Occipital lobe (tissue), 2 donors: ENCODE results near the gene CCL16. TPM values are rescaled to one million over a fixed set of nuclear protein-coding genes. Genes with fewer than 3 reads are reported as not detected.
A peak's percentile ranks its signal among the peaks of the same experiment; 100 is the strongest.

Experiments
- DNase-seq: peaks from one replicate; lab custom pipeline; 2025; lab: John Stamatoyannopoulos, UW
- total RNA-seq: library from RNA; depleted of rRNA; stranded (reverse); fragments of >200 nt; gene quantifications from one replicate; pipeline ENCODE4 v1.2.3, GENCODE V29; 2014

CCL16 gene
- total RNA-seq, 1 donor from 2014 or later = not detected

DNA sequence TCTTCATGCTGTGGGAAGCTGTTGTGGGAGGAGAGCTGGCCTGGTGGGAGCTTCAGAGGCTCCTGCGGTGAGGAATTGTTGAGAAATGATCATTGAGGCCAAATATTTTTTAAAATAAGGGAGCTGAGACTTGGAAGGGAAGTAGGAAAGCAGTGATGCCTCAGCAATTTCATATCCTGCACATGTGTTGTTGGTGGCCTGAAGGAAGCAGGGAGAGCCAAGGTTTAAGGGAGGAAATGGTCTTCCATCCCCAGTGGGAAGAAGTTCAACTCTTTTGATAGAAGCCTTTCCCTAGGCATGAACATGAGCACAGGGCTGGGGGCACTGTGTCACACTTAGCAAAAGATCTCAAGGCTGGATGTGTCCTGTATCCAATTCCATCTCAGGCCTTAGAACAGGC lies 5.3 kb upstream of the CCL16 start, which contains the start of gene CCL14:
CCL14 (minus strand) TSS at position 87 of the 400 bp plus-strand sequence; CDS start at position 7, 80 bp downstream.
- no peak for DNase-seq

DNA sequence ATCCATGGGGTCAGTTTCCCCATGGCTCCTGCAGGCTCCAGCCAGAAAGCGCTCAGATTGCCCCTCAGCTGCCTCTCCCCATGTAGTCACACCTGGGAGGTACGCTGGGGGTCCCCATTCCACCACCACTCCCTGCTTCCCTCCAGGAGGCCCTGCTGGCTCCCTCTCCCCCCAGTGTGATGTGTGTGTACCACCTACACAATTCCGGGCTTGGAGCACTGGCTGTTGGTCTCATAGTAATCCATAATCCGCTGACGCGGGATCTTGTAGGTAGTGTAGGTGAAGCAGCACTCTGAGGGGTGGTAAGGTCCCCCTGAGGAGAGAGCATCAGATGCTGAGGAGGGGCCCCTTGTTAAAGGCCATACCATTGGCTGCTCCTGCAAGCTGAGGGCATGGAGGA lies 2.8 kb upstream of the CCL16 start:
- DNase-seq = no peak

DNA sequence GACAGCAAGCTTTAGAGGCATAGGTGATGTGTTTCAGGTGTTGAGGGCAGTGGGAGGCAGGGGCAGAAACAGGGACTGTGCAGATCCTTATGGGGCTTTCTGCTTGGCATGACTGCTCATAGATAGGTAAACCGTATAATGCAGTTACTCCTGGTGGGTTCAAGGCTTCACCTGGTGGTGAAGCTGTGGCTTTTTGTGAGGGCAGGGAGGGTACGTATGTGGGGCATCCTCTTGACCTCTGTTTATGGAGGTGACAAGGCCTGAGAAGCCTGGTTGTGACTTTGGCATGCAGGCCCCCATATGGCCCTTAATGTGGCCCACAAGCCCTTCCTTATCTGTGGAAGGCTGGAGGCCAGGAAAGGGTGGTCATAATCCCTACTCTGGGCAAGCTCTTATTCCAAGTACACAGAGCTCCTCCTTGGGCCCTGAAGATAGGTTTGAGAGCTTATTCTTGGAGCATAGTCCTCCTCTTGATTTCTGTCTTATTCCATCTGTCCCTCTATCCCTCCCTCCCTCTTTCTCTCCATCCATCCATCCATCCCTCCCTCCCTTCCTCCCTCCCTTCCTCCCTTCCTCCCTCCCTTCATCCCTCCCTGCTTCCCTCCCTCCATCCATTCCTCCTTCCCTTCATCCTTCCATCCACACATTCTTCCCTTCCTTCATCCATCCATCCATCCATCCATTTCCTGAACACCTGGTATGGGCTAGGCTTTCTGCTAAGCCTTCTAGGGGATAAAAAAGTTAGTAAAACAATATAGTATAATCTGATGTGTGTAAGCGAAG lies 1.3 kb upstream of the CCL16 start:
- no peak for DNase-seq

DNA sequence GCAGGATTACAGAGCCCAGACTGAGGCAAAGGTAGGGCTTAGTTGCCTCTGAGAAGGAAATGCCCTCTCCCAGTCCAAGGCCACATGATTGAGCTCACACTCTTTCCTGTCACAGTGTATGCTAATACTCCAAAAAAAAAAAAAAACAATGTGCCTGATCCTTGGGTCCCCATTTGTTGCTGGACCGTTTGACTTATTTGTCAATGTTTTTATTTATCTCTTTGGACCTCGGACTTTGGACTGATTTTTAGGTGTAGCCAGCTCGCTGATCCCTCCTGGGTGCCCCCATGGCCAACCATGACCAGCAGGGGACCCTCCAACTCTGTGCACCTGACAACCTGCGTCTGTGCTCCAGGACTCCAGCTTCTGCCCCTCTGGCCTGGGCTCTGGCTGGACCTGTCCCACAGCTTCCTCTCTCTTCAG lies 622 bp upstream of the CCL16 start:
- no peak for DNase-seq

DNA sequence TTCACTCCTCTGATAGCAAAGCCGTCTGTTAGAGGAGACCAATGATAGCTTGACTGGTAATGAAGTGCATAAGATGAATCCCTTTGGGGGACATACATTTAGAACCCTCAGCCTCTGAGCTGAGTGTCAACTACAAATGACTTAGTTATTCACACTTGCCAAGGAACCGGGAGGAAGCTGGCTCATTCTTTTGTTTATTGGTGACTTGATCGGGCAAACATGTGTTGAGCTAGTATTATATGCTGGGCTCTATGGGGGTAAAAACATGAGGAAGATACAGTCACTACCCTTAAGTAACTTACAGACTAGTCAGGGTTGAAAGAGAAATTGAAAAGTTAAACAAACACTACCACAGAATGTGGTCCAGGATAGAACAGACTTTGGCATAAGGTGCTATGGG lies 3.0 kb downstream of the CCL16 start:
- no peak for DNase-seq

DNA sequence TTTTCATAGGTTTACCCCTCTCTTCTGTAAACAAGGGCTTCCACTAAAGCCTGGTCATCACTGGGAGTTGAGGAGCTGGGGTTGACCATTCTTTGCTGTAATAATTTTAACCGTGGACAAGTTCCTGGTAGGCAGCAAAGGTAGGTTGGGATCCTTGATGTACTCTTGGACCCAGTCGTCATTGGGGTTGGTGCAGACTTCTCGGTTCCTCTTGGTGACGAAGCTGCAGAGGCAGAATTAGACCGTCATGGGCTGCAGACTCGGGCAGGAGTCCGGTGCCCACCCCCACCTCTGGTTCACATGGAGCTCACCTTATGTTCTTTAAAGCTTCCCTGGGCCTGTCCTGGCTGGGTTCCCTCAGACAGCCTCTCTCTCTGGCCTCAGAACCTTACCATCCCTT lies 3.8 kb downstream of the CCL16 start:
- DNase-seq = no peak

DNA sequence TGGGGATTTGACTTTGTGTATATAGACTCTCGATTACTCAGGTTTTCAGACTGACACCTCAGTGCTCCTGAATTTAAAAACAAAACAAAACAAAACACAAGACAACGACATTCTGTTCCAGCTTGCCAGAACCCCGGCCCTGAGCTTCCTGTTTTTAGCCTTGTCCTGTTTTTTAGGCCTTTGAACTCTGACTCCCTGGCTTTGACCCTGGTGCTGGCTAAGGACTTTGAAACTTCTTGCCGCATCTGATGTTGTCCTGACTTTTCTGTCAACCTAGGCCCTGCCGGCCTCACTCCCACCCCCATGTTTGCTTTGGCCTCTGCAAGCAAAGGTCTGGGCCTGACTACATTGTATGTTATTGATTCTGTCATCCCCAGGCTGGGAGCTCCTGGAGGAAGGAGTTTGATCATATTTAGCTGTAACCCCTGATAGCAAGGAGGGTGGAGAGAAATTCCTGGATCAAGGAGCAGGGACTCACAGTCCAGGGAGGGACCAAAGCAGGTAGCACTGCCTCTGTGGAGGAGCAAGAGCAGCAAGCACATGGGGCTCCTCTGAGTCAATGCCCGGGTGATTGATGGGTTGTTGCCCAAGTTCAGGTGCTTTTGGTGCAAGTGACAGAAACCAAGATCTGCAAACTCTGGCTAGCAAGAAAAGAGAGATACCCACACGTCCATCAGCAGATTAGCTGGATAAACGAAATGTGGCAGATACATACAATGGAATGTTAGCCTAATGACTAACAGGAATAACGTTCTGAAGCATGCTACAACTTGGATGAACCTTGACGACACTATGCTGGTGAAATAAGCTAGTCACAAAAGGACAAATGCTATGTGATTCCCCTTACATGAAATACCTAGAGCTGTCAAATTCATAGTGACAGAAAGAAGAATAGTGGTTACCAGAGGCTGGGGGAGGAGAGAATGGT lies 7.7 kb downstream of the CCL16 start:
- DNase-seq = no peak

DNA sequence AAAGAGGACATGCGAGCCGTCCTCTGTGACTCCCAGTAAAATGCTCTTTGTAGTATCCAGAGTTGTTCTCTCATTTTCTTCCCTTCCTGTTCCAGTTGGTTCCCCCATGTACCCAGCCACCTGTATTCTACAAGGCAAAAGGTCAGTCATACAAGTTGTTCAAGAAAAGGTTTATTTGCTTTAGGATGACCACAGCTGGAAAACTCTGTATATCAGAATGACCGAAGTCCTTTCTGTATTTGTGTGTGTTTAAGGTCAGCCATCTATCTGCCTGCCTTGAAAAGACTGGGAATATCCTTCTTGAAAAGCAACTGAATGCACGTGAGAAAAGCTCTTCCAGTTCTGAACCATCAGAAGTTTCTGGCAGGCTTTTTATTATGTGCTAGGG lies 8.4 kb downstream of the CCL16 start:
- DNase-seq = no peak

DNA sequence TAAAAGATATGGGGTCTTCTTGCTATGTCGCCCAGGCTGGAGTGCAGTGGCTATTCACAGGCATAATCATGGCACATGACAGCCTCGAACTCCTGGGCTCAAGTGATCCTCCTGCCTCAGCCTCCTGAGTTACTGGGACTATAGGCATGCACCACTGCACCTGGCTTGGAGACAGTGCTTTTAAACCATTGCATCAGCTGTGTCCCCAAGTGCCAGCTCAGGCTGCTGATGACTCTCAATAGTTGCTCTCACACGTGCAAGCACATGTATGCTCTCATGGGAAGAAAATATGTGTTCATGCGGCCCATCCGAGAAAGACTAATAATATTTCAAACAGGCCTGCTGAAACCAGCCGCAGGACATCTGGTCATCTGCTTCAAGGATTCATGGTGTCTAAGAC lies 8.8 kb downstream of the CCL16 start:
- DNase-seq = no peak

DNA sequence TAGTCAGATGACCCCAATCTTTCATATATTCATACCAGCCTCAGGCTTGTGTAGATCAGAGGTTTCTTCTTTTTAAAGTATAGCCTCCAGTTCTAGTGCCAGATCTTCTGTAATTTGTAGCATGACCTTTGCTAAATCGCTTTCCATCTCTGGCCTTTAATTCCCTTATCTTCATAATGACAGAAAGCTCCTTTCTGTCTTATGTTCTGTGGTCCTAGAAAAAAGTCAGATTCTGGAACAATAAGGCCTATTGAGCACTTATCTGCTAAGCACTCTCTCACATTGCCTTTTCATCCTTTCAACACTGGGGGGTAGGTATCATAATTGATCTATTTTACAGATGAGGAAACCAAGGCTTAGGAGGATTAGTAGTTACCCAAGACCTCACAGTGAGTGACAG lies 9.2 kb downstream of the CCL16 start:
- DNase-seq = no peak

DNA sequence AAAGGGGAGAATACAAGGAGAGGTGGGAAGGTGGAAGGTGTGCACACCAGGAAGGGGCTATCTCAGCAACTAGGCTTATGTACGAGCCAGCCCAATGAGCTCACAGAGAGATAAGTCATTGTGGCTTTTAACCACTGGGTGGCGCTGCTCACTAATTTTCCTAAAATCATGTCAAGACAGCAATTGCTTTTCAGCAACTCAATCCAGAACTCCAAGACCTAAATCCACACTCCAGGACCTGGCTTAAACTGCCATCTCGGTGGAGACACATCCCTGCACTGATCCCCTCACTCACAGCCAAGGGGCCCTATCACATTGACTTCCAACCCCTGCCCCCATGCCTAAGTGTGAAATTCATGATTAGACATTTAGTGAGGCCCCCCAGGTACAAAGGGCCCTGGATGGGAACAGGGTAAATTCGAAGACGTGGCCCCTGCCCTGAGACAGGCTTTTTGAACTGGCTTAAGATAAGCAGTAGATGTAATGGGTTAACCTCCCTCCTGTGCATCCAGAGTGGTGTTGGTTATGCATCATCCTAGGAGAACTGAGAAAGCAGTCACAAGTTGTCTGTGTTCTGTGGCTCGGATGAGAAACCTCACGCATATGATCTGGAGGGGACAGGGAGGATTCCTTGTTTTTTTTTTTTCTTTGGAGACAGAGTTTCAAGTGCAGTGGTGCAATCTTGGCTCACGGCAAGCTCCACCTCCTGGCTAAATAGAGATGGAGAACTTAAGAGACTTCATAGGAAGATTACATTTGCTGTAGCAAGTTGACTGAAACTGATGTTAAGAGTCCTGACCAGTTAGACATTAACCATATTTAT lies 11.5 kb downstream of the CCL16 start:
- DNase-seq = peak; percentile 63

DNA sequence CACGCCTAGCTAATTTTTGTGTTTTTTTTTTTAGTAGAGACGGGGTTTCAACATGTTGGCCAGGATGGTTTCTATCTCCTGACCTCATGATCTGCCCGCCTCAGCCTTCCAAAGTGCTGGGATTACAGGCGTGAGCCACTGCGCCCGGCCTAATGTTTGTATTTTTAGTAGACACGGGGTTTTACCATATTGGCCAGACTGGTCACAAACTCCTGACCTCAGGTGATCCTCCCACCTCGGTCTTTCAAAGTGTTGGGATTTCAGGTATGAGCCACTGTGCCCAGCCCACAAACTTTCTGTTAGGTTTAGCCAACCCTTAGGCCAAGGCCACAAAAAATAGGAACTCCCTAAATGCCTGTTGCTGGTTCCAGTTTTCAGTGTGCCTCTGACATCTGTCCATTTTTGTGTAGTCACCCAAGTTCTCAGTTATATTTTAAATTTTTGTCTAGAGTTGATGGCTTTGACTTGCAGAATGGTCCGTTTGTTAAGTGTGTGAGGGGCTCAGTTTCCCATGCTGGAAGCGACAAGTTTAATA lies 12.7 kb downstream of the CCL16 start:
- no peak for DNase-seq

DNA sequence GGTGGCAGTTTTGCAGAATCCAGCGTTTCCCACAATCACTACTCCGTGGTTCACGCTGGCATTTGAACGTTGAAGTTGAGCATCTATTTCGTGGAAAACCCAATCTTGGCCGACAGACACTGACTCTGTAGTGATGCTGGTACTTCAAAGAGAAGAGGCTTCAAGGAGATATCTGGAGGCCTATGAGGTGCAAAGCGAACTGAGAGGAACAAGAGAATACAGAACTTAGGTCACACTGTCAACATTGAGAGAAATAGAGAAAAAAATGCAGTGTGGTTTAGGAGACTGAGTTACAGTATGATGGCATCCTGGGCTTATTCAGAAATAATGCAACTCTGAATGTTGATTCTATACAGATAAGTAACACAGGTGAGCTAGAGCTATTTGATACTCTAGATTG lies 16.0 kb downstream of the CCL16 start:
- no peak for DNase-seq

DNA sequence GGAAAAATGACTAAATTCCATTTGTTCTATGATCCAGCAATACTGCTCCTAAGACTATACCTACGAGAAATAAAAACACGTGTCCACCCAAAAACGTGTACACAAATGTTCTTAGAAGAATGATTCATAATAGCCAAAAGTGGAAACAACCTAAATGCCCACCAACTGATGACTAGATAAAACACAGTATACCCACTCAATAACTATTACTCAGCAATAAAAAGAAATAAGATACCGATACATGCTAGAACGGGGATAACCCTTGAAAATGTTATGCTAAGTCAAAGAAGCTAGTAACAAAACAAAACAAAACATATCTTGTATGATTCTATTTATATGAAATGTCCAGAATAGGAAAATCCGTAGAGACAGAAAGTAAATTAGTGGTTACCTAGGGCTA lies 17.6 kb downstream of the CCL16 start:
- DNase-seq = no peak

DNA sequence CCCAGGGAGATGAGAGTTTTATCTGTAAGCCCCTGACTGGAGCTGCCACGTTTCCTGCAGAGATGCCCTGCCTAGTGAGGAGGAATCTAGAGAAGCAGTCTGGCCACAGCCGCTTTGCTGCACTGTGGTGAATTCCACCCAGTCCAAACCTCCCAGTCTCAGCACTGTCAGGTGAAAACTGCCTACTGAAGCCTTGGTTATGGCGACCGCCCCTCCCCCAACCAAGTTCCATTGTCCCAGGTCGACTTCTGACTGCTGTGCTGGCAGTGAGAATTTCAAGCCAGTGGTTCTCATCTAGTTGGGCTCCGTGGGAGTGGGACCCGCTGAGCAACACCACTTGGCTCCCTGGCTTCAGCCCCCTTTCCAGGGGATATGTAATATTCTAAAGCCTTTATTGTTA lies 27.6 kb downstream of the CCL16 start:
- no peak for DNase-seq

DNA sequence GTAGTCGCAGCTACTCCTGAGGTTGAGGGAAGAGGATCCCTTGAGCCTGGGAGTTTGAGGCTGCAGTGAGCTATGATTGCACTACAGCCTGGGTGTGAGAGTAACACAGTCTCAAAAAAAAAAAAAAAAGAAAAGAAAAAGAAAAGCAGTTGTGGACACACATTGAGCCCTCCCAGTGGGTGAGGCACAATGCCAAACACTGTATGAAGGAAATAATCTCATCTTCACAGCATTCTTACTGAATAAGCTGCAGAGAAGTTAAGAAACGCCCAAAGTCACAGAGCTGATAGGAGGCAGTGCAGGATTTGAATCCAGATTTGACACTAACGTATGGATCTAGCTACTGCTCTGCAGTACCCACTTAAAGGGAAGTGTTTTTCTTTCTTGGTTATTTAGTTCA lies 31.9 kb downstream of the CCL16 start:
- DNase-seq = no peak

DNA sequence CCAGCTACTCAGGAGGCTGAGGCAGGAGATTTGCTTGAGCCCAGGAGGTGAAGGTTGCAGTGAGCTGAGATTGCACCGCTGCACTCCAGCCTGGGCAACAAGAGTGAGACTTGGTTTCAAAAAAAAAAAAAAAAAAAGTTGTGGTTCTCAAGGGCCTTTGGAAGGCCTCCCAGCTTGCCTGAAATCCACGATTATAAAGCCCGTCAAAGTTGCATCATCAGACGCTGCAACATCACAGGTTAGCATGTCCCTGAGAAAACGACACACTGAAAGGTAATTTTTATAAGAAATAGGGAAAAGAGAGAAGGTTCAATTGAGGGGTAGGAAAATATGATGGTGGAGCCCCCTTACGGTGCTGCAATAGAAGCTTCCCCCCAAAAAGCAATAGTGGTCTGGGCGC lies 33.2 kb downstream of the CCL16 start:
- no peak for DNase-seq

DNA sequence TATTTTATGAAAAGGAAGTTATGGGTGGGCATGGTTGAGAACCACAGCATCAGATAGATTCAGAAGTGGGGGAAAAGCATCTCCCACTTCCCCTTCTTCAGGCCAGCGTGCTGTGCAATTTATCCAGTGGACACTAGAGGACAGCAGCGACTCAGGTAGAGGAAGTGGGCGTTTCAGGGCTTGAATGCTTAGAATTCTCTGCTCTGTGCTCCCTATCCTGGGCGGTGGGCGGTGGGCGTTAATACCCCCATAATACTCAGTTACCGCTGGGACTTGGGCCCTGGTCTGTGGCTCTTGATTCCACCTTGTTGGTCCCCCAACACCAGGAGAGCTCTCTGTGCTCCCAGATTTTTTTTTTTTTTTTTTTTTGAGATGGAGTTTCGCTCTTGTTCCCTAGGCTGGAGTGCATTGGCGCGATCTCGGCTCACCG lies 34.1 kb downstream of the CCL16 start:
- DNase-seq = no peak

DNA sequence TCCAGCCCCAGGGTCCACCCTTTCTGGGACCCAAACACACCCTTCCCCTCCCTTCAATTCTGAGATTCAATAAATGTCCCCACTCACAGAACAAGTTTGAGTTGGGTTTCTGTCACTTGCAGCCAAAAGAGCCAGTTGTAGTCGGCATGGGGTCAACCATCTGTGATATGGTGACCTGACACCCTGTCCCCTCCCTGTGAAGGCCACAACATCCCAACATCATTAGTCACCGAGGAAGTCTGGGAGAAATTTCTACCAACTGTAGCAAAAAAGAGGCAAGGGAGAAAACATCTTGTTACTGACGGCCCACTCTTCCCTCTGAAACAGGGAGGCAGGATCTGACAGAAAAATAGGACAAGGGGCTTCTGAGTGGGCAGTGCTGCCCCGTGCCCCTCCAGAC lies 37.1 kb downstream of the CCL16 start:
- DNase-seq = no peak

DNA sequence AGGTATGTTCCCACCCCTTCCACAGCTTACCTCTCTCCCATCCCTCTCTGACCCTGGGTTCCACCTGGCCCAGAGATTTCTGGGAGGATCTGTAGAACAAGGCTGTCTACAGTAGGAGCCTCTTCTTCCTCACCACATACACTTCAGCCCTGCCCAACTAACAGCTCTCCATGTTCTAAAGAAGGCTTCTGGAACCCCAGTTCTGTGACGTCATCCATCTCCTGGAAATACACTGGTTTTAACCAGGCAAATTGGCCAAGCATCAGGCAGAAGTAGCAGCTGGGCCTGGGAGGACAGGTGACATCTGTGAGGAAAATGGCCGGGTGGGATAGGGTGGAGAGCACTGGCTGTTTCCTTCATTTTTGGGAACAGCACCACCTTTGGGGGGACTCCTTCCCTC lies 37.8 kb downstream of the CCL16 start, which contains the start of gene LYZL6:
LYZL6 (minus strand) TSS at position 177 of the 400 bp plus-strand sequence. CDS start 4,357 bp downstream, outside the sequence.
- DNase-seq = no peak

DNA sequence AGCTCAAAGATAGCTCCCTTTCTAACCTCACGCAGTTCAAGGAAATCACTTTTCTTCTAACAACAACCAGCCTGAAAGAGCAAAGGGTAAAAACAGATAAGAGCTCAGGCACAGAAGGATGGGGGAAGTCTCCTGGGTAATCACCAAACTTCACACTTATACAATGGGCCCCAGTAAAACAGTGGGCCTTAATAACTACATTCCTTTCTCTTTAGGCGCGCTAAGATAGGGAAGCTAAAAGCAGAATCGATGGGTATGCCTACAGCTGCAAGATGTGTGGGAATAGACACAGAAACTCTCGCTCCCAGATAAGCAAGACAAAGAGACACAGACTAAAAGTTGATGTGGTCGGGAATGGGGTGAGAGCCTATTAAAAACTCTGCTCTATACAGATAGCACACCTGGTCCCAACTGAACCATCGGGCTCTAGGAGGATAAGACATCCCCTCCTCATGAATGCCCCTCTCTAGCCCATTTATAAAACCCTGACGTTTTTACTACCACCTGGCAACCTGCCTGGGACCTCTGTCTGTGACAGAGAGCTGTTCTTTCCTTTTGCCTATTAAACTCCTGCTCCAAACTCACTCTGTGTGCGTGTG lies 38.6 kb downstream of the CCL16 start:
- DNase-seq = no peak
